Fibroblast of the aortic adventitia (primary cell): ENCODE data around the gene FLOT1. TPM values are rescaled to one million over a fixed set of nuclear protein-coding genes. Genes with fewer than 3 reads are reported as not detected.
A peak's percentile ranks its signal among the peaks of the same experiment; 100 is the strongest.

Source experiments
- DNase-seq: peaks from one replicate; pipeline ENCODE4 v3.0.0-alpha.2; 2010; ENCODE audit warnings: low read depth
- H3K4me3 ChIP-seq: 2 replicates; pipeline ENCODE4 v1.5.1; 2011; ENCODE audit warnings: low read depth, mild to moderate bottlenecking, control low read depth, low read length, moderate library complexity
- total RNA-seq: library from RNA; depleted of rRNA; stranded (reverse); fragments of >200 nt; gene quantifications from 2 replicates; pipeline ENCODE4 v1.2.3, GENCODE V29; 2012; ENCODE audit warnings: low replicate concordance
- TF ChIP-seq, protein P1 (sequence below): IDR thresholded peaks from 2 replicates; pipeline ENCODE4 v1.5.1; 2011; ENCODE audit warnings: mild to moderate bottlenecking, low read length, control low read depth, inconsistent platforms; ENCODE audit not compliant: insufficient read depth

The FLOT1 gene
- total RNA-seq, 1 donor: 109 TPM

DNA sequence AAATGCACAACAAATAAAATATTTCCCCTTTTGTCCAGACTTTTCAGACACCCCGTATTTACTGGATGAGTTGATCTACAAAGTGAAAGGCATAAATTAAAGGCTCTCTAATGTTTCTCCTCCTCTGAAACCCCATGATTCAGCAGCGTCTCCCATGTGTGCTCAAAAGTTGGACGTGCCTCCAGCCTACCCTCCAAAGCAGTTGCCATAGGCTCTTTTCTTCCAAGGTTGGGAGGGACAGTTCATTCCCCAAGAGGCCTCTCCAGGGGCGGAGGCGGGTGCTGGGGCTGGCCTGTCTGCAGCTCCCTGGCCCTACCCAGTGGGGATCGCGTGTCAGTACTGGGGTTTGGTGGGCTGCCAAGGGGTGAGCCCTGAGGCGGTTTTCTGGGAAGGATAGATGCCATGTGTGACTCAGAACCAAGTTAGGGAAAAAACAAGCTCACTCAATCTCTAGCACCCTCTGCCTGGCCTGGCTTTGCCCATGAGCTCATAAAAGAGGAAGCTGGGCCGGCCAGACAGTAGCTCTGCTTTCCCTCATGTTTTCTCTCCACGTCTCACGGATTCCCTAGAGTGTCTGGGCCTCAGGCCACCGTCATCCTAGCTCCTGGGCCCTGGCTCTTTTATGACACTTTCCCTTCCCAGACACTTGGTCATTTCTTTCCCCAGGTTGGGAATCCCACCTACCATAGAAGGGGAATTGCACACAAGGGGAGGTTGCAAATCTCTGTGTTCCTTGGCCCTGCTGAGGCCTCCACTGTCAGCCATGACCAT lies 9.9 kb upstream of the FLOT1 start:
- TF ChIP-seq, protein P1, sequence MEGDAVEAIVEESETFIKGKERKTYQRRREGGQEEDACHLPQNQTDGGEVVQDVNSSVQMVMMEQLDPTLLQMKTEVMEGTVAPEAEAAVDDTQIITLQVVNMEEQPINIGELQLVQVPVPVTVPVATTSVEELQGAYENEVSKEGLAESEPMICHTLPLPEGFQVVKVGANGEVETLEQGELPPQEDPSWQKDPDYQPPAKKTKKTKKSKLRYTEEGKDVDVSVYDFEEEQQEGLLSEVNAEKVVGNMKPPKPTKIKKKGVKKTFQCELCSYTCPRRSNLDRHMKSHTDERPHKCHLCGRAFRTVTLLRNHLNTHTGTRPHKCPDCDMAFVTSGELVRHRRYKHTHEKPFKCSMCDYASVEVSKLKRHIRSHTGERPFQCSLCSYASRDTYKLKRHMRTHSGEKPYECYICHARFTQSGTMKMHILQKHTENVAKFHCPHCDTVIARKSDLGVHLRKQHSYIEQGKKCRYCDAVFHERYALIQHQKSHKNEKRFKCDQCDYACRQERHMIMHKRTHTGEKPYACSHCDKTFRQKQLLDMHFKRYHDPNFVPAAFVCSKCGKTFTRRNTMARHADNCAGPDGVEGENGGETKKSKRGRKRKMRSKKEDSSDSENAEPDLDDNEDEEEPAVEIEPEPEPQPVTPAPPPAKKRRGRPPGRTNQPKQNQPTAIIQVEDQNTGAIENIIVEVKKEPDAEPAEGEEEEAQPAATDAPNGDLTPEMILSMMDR: peak; percentile 12
- peak; percentile 100 for DNase-seq
- peak overlapping the region; percentile 3 for H3K4me3 ChIP-seq

DNA sequence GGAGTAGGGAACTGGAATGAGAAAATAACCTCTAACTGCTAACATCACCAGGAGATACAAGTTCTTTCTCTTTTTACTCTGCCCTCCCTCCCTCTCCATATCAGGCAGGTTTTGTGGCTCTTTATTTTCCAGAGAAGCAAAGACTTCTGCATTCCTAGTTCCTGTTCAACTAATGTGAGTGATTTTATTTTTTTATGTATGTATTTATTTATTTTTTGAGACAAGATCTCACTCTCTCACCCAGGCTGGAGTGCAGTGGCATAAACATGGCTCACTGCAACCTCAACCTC lies 7.8 kb upstream of the FLOT1 start:
- no peak overlapping the region for H3K4me3 ChIP-seq
- no peak for DNase-seq
- TF ChIP-seq, protein P1: no peak

DNA sequence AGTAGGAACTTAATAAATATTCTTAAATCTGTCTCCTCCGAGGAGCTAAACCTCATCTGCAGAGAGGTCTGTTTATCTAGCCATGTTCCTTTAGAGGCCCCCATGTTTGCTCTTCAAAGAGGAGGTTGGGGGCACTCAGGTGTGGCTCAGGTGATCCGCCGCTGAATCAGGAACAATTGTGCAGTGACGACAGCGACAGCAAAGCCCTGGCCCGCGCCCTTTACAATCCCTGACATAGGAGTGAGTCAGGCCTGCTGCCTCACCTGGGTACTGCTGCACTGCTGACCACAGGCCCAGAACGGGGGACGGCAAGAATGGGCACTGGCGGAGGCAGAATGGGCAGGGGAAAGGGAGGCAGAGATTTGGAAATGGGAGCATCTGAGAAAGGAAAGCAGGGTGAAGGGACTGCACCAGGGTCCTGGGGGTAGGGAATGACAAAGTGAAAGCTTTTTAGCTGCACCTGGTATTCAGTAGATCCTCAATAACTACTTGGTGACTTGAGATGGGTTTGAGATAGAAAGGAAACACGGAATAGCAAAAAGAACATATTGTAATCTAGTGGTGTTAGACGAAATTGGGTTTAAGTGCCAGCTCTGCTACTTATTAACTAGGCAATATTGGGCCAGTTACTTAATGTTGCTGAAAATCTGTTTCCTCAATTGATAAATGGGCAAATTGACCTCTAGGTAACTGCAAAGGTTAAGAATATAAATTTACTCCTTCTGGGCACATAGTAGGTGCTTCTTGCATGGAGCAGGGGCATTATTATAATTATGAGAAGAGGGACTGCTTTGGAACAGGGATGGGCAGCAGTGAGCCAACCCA lies 7.3 kb upstream of the FLOT1 start:
- TF ChIP-seq, protein P1: no peak
- no peak overlapping the region for H3K4me3 ChIP-seq
- no peak for DNase-seq

DNA sequence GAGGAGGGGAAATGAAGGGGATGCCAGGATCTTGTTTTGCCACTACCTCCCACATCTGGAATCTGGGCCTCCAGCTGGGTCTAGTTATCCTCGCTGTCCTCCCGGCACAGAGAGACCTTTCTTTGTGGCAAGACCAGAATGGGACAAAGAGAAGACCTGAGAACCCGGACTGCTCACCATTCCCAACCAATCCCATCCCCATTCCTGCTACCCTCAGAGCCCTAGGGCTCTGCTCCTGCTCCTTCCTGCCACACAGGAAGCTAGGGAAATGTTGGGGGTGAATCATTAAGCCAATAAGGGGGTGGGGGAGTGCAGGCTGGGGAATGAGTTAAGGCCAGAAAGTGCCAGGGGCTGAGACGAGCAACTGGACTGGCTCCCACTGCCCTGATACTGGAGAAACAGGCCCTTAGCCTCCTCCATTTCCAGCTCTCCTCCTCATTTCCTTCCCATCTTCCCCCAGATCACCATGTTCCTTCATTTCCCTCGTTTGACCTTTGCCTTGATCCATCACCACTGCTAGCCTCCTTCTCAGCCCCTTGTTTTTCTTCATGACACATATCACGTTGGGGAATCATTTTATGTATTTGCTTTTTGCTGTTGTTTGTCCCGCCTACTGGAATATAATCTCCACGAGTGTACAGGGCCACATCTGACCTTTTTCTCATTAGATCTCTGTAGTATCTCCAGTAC lies 6.5 kb upstream of the FLOT1 start:
- no peak for DNase-seq
- no peak overlapping the region for H3K4me3 ChIP-seq
- TF ChIP-seq, protein P1: no peak

DNA sequence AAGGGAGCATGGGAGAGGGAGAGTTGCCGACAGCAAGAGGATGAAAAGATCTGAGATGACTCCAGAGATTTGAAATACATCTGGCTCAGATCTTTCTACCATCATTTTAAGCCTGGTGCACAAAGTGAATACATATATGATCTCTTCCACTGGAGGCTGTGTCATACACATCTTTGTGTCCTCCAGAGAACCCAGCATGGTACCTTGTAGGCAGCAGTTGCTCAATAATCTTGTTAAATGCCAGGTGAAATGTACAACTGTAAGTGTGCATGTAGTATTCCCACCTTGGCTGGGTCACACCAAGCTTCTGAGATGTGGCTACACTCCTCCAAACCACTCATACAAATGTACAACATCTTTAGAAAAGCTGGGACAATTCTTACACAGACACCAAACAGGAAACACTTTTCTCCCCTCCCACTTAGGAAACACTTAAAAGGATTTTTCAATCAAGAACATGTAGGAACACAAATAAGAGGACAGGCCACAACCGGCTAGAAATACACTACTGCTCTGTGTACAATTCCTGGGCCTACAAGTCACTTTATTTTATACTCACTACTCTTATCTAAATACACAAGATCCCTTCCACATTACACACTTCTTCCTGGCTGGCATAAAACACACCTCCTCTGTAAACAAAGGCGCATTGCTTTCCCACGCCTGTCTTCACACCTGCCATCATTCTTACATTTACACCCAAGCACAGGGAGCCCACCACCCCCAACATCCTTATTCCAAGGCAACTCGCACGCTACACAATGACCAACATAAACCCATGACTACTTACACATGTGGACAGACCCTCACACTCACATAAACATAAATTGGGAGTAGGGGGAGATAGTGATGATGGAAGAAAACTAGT lies 5.6 kb upstream of the FLOT1 start:
- TF ChIP-seq, protein P1: no peak
- no peak overlapping the region for H3K4me3 ChIP-seq
- no peak for DNase-seq

DNA sequence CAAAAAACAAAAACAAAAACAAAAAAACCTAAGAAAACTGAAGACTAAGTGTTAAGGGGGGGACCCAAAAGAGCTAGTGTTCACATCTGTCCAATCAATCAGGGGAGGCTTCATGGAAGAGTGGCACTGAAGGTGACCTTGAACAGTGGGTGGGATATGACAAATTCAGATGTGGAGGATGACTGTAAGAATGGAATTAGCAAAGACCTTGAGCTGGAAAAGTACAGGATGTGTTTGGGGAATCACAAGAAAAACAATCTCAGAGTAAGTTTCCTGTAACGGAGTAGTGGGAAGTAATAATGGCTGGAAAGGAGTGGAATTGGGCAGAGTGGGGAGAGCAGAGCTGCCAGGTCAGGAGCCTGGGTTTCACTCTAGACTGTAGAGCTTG lies 4.8 kb upstream of the FLOT1 start:
- no peak overlapping the region for H3K4me3 ChIP-seq
- no peak for DNase-seq
- TF ChIP-seq, protein P1: no peak
